AG09309 (cell line): ENCODE measurements around the gene EHBP1.

Source experiments
- DNase-seq: peaks from one replicate; pipeline ENCODE4 v3.0.0-alpha.2; 2010; ENCODE audit warnings: low read depth
- H3K4me3 ChIP-seq: 2 replicates; pipeline ENCODE4 v1.5.1; 2011; ENCODE audit warnings: mild to moderate bottlenecking, low read depth, low read length, moderate library complexity; ENCODE audit not compliant: control insufficient read depth
- CTCF ChIP-seq: IDR thresholded peaks from 2 replicates; pipeline ENCODE4 v1.5.1; 2011; ENCODE audit warnings: mild to moderate bottlenecking, low read depth, low read length, inconsistent platforms; ENCODE audit not compliant: insufficient read depth, control insufficient read depth; ENCODE audit errors: missing control alignments

The EHBP1 gene

GRCh38 chr2:62831729-62832128 lies 126.2 kb downstream of the EHBP1 start:
- TF ChIP-seq CTCF: no peak
- H3K4me3 ChIP-seq: no peak overlapping the region
- DNase-seq: no peak

GRCh38 chr2:62844311-62845090 lies 139.0 kb downstream of the EHBP1 start:
- TF ChIP-seq CTCF: no peak
- DNase-seq: no peak
- H3K4me3 ChIP-seq: no peak overlapping the region

- no peak for DNase-seq
- H3K4me3 ChIP-seq: no peak overlapping the region
- TF ChIP-seq CTCF: no peak
These were observed 139.7 kb downstream of the EHBP1 start for GRCh38 chr2:62845256-62845655.

GRCh38 chr2:62852254-62852653 lies 146.7 kb downstream of the EHBP1 start:
- H3K4me3 ChIP-seq: no peak overlapping the region
- no peak for DNase-seq
- TF ChIP-seq CTCF: no peak

- DNase-seq: no peak
- H3K4me3 ChIP-seq: no peak overlapping the region
- no peak for TF ChIP-seq CTCF
These were observed 149.3 kb downstream of the EHBP1 start for GRCh38 chr2:62854600-62855514.

DNA sequence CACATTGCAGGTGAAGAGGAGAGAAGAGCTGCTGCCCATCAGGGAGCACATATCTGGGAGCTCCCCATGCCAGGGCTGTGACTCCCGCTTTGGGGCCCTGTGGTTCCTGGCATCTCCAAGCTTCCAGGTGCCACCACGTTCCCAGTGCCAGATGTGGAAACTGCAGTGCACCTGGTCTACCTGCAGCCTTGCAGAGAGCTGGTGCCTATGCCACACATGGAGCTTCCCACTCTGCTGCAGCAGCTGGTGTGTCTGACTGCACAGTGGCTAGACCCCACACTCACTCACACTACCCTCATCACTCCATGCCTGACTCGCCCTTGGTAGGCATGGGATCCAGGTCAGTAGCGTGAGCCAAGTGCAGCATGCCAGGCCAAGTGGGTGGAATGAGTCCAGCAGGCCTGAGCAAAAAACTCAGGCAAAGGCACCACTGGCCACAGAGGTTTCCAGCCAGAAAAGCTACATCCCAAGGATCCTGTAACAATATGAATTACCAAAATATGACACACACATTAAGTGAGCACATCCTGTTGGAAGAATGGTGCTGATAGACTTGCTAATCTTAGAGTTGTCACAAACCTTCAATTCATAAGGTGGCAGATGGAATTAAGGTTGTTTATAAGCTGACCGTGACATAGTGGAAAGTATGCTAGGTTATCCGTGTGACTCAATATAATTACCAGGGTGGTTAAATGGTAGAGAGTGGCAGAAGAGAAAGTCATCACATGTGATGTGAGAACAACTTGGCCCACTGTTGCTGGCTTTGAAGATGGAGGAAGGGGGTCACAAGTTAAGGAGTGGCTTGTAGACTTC lies 150.9 kb downstream of the EHBP1 start:
- TF ChIP-seq CTCF: no peak
- DNase-seq: no peak
- H3K4me3 ChIP-seq: no peak overlapping the region
